ENCODE measurements around the gene TFPI2. TPM values are rescaled to one million over a fixed set of nuclear protein-coding genes. Genes with fewer than 3 reads are reported as not detected.
A peak's percentile ranks its signal among the peaks of the same experiment; 100 is the strongest.
"Not testable (repeated sequence)": the region's sequence is repeated elsewhere in the genome, so short reads cannot be mapped to it uniquely, and the experiment has no call there.

Gene TFPI2, protein sequence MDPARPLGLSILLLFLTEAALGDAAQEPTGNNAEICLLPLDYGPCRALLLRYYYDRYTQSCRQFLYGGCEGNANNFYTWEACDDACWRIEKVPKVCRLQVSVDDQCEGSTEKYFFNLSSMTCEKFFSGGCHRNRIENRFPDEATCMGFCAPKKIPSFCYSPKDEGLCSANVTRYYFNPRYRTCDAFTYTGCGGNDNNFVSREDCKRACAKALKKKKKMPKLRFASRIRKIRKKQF
- not detected in 2 replicates for total RNA-seq (2014; rRNA removed; shearing (Covaris generic))

- DNase-seq (ENCODE audit: low spot score), result no peak
These were observed at the start of gene TFPI2 for GRCh38 chr7:93890464-93891068. Gene TFPI2, minus strand, starts transcription at chr7:93890753. Its CDS starts 75 bp downstream, at chr7:93890678.

- DNase-seq (ENCODE audit: low spot score), result no peak
These were observed 47.7 kb upstream of the TFPI2 start for GRCh38 chr7:93938293-93938692.

GRCh38 chr7:93937818-93938217 lies 47.3 kb upstream of the TFPI2 start:
- DNase-seq (ENCODE audit: low spot score), result no peak

DNA sequence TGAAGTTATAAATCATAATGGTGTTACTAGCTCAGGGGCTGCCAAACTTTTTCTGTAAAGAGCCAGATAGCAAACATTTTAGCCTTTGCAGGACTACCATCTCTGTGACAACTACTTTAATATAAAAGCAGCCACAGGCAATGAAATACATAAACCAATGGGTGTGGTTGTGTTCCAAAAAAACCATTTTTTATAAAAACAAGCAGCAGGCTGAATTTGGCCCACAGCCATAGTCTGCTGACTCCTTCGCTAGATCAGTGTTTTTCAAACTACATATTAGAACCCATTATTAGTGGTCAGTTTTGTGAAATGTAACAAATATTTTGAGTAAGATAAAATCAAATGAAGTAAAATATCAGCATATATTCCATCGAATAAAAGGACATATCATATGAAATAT lies 44.5 kb upstream of the TFPI2 start:
- no peak for DNase-seq (ENCODE audit: low spot score)

DNA sequence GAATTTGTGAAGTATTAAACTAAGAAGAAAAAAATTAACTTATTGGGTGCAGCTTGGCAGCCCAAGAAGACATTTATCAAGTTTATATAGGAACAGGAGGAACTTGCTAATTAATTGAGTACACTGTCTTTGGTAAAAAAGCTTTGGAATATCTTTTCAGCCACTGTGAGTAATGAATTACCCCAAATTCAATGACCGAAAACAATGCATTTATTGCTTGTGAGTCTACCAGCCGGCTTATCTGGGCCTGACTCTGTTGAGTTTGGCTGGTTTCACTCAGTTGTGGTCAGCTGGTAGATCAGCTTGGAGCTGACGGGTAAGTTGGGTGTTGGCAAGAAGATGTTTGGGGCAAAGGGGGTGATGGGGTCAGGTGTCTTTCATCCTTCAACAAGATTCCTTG lies 42.6 kb upstream of the TFPI2 start:
- DNase-seq (ENCODE audit: low spot score), result no peak

- DNase-seq (ENCODE audit: low spot score), result no peak
These were observed 41.1 kb upstream of the TFPI2 start for GRCh38 chr7:93931655-93932054.

GRCh38 chr7:93927585-93927984 lies 37.0 kb upstream of the TFPI2 start:
- no peak for DNase-seq (ENCODE audit: low spot score)

DNA sequence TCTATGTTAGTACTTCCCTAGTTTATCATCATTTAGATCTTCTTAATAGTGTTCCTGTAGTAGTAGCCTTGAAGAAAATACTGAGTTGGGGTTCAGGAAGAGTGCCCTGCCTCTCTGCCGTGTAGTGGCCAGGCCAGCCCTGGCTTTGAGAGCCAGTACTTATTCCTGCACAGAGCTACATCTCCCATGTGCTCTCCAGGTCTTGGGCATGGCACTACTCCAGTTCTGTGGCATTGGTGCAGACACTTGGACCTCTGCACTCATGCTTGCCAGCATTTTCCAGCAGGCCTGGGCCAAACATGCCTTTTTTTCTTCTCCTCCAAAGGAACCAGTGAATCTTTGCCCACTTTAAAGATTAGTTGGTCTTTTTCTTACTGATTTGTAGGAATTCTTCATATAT lies 36.2 kb upstream of the TFPI2 start:
- no peak for DNase-seq (ENCODE audit: low spot score)

- no peak for DNase-seq (ENCODE audit: low spot score)
These were observed 33.4 kb upstream of the TFPI2 start for GRCh38 chr7:93923942-93924341.

DNA sequence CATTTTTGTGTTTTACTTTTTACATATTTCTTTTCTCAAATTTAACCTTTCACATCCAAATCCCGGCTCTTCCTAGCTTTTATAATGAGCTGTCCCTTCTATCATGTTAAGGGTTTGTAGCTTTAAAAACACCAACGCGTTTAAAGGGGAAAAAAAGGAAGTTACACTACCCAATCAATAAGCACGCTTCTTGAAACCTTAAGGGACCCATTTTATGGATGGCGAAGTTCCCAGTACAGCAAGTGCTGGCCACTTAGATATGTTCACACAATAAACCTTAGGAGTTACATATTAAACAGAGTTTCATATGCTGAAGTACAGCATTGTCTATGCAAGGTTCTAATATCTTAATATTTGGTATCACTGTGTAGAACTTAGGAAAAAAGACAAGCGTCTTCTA lies 32.7 kb upstream of the TFPI2 start:
- no peak for DNase-seq (ENCODE audit: low spot score)

DNA sequence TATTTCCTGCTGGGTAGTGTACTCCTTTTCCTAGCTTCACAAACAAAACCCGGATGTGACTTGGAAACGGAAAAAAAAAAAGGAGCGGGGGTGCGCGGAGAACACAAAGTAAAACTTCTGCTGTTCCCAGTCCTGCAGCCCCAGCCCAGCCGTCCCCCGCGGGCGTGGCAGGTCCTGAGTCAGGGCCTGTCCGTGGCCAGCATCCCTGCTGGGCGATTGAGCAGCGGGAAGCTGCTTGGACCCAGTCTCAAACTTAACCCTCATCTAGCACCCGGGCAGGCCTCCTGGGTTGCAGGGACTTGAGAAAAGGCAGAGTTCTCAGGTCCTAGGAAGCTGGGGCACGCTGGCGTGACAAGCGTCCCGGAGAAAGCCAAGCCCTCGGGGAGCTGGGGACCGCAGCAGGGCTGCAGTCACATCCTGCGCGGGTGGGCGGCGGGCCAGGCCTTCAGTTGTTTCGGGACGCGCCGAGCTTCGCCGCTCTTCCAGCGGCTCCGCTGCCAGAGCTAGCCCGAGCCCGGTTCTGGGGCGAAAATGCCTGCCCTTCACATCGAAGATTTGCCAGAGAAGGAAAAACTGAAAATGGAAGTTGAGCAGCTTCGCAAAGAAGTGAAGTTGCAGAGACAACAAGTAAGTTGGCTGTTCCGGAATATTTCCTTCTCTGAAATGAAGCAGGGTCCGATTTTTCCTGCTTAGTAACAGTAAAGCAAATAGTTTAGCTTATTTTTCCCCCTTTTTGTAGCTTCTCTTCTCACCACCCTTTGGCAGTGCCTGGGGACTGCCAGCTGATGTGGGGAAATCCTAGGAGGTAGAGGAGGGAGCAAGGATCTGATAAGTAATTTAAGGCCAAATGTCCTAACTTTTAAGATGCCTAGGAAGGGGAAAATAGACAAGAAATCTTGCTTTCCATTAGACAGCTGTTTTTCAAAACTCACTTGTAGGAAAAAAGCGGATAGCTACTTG lies 31.3 kb upstream of the TFPI2 start, which contains the start of gene GNG11:
Gene GNG11, plus strand, starts transcription at position 129 of the 960 bp plus-strand sequence. Its CDS starts 403 bp downstream, at position 532.
- no peak for DNase-seq (ENCODE audit: low spot score)

GRCh38 chr7:93921186-93921585 lies 30.6 kb upstream of the TFPI2 start:
- no peak for DNase-seq (ENCODE audit: low spot score)

DNA sequence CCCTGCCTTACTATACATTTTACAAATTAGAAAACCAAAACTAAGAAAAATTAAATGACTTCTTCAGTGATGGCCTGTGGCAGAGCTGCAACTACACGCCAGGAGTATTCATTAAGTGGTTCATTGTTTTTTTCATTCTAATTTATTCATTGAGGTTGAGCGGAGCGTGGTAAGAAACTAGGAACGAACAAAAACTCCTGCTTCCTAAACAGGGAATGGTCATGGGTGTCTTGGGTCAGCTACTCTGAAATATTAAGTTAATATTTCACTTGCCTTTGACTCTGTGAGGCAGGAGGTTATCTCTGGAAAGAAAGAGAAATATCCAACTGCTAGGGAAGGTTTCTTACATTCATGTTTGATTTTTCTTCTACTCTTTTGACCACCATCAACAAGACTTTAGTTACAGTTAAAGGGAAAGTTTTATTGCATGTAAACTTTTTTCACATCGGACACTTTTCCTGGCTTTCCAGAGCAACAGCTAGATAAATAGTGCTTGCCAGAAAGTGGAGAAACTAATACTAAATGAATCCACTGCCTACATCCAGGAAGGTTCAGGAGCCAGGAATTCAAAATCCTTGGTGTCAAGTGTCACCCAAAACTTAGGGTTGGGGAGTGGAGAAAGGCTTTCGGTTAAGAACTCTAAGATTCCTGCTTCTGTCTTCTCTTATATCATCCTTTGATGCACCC lies 30.1 kb upstream of the TFPI2 start:
- no peak for DNase-seq (ENCODE audit: low spot score)

DNA sequence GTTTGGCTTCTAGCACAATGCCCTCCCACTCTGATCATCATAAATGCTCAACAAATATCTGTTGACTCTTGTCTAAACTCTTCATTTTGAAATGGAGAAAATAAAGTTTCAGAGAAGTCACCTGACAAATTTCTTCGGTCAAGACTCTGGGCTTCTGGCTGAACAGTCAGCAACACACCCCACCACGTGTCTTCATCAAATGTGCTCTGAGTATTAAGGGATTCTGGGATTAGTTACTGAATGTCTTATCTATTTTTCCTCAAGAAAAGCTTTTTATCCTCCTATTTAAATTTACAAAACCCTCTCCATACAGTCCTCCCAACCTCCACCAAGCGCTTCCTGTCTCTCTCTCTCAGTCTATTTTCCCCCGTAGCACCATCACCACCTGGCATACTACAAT lies 25.8 kb upstream of the TFPI2 start:
- DNase-seq (ENCODE audit: low spot score), result not testable (repeated sequence)

GRCh38 chr7:93915888-93916287 lies 25.3 kb upstream of the TFPI2 start:
- not testable (repeated sequence) for DNase-seq (ENCODE audit: low spot score)

- not testable (repeated sequence) for DNase-seq (ENCODE audit: low spot score)
These were observed 24.8 kb upstream of the TFPI2 start for GRCh38 chr7:93915206-93915842.

GRCh38 chr7:93914581-93915066 lies 24.1 kb upstream of the TFPI2 start:
- peak; percentile 30 for DNase-seq (ENCODE audit: low spot score)

- no peak for DNase-seq (ENCODE audit: low spot score)
These were observed 22.6 kb upstream of the TFPI2 start for GRCh38 chr7:93913197-93913596.

GRCh38 chr7:93911661-93912060 lies 21.1 kb upstream of the TFPI2 start:
- DNase-seq (ENCODE audit: low spot score), result not testable (repeated sequence)

DNA sequence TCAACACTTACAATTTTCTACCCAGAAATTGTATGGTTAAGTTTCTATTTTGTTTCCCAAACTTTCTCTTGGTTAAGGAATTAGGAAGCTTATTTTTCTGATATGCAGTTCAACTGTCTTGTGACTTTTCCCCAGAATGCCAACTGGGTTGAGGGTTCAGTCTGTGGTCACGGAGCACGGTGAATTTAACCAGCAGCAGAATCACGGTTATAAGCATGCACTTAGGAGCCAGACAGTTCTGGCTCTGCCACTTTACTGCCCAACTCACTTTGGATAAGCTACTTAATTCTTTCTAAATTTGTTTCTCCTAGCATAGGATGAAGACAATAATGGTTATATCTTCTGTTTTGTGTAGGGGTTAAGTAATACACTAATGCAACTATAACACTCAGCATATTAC lies 20.7 kb upstream of the TFPI2 start:
- not testable (repeated sequence) for DNase-seq (ENCODE audit: low spot score)

Data from HT-29 (cell line).